BJ (cell line): ENCODE measurements around the gene CD2. TPM values are rescaled to one million over a fixed set of nuclear protein-coding genes. Genes with fewer than 3 reads are reported as not detected.
"Not testable (repeated sequence)": the region's sequence is repeated elsewhere in the genome, so short reads cannot be mapped to it uniquely, and the experiment has no call there.

Experiments used
- CTCF ChIA-PET: fragments of 350-600 bp; formaldehyde crosslinking; extraction: SDS; loops from one replicate; lab custom pipeline; 2021; ENCODE audit warnings: antibody characterized with exemption, inconsistent platforms; lab: Yijun Ruan, JAX
- POLR2A ChIA-PET: fragments of 300-600 bp; sonication (Branson Sonifier 250); formaldehyde crosslinking; extraction: SDS; loops from one replicate; lab custom pipeline; 2021; ENCODE audit warnings: antibody characterized with exemption; lab: Charles Lee
- DNase-seq: peaks from one replicate; pipeline ENCODE4 v3.0.0-alpha.2; 2011; ENCODE audit warnings: low read depth
- H3K27me3 ChIP-seq: 2 replicates; pipeline ENCODE4 v1.6.0; 2011; ENCODE audit warnings: low read length; ENCODE audit not compliant: control insufficient read depth, insufficient read depth
- H3K36me3 ChIP-seq: 2 replicates; pipeline ENCODE4 v1.5.1; 2011; ENCODE audit warnings: low read length; ENCODE audit not compliant: control insufficient read depth, insufficient read depth
- H3K4me3 ChIP-seq: 2 replicates; pipeline ENCODE4 v1.5.1; 2011; ENCODE audit warnings: low read depth, mild to moderate bottlenecking, control low read depth, low read length
- CTCF ChIP-seq: IDR thresholded peaks from 2 replicates; pipeline ENCODE4 v1.5.1; 2011; ENCODE audit warnings: low read depth, mild to moderate bottlenecking, control low read depth, inconsistent platforms, low read length, moderate library complexity; ENCODE audit not compliant: insufficient read depth
- polyA plus RNA-seq: library from polyadenylated mRNA; depleted of rRNA; stranded (reverse); fragments of >200 nt; gene quantifications from 2 replicates; pipeline ENCODE4 v1.2.3, GENCODE V29; 2011

CD2 gene
- polyA plus RNA-seq, 1 experiment = not detected

DNA sequence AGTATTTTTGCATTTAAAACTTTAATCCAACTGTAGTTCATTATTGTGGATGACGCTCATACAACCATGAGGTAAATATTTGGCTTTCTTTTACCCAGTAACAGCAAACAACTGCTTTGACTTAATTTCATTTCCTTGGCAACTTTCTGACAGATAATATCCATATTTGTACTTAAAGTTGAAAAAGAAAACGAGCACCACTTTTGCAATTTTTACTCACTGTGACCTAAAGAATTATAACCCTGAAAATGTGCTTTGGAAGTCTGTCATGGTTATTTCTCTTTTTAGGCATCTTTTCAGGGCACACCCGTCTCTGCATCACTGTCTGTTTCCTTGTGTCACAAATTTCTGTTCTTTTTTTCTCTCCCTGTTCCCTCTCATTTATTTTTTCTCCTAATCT is 918 bp upstream of the CD2 start:
- H3K4me3 ChIP-seq = no peak overlapping the region
- no peak for DNase-seq
- no peaks in the 10 kb centered on the region for H3K27me3 ChIP-seq
- H3K36me3 ChIP-seq = no peaks in the 10 kb centered on the region
- TF ChIP-seq CTCF = no peak
- ChIA-PET POLR2A (no interaction called here), CTCF (no interaction called here)

DNA sequence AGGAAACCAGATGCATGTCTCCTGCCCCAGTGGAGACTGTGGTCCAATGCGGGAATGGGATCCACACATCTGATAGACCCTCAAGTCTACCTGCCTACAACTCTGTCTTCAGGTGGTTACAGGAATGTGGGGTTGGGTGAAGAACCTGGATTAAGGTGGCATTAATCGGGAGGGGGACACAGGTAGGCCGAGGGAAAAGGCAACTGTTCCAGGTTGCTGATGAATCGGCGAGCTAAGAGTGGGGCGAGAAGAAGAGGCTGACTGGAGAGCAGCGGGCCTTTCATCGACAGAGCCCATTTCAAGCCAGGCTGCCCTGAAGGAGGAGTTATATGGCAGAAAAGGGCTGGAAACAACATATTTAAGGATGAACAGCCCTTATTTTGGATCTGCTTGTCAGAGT is 836 bp downstream of the CD2 start:
- no peaks in the 10 kb centered on the region for H3K27me3 ChIP-seq
- no peak for TF ChIP-seq CTCF
- ChIA-PET CTCF (interaction anchor here (1.5 kb wide), 1 partner anchor 9 kb away, joined by 3 read pairs; no protein-coding TSS in a partner anchor), POLR2A (no interaction called here)
- H3K36me3 ChIP-seq = no peaks in the 10 kb centered on the region
- DNase-seq = no peak
- no peak overlapping the region for H3K4me3 ChIP-seq

DNA sequence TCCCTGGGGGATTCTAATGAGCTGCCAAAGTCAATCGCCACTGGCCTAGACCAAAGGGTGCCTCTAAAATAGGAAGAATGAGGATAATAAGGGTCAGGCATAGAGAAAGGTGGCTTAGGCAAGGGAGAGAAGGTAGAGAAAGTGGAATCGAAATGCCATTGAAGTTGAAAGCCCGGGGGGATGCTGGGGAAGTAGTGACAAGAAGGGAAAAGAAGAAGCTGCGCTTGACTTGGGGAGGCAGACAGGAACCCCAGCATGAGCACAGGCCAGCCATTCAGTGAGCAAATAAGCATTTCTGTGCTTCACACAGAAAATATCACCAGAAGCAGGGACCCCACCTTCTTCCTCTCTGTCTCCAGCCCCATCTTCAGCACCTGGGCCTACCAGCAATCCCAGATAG is 1.5 kb downstream of the CD2 start:
- no peak for DNase-seq
- Histone ChIP-seq H3K36me3 (no peaks in the 10 kb centered on the region), H3K27me3 (no peaks in the 10 kb centered on the region), H3K4me3 (no peak overlapping the region)
- no peak for TF ChIP-seq CTCF
- POLR2A ChIA-PET = no interaction called here
- CTCF ChIA-PET = interaction anchor here (1.0 kb wide), 1 partner anchor 529 kb away, joined by 3 read pairs; no protein-coding TSS in a partner anchor

DNA sequence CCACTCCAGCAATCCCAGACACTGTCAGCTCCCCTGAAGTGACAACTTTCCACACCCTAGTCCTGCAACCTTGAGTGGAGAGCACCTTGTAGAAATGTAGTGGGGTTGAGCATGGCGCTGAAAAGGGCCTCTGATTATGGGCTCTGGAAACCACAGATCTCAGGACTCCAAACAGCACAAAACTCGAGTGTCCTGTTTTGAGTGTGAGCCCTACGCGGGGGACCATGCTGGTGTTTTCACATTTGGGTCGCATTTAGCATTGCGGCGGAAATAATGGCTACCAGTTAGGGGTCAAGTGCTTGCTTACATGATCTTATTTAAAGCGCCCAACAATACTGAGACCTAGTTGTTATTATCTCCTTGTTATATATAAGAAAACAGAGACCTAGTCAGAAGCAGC is 1.9 kb downstream of the CD2 start:
- H3K36me3 ChIP-seq, DNase-seq, POLR2A ChIA-PET, H3K4me3 ChIP-seq, H3K27me3 ChIP-seq: not testable (repeated sequence)
- CTCF ChIA-PET = interaction anchor here (1.0 kb wide), 1 partner anchor 529 kb away, joined by 3 read pairs; no protein-coding TSS in a partner anchor

GRCh38 chr1:116758456-116758815 is 4.2 kb downstream of the CD2 start:
- CTCF ChIA-PET, POLR2A ChIA-PET: not testable (repeated sequence)

DNA sequence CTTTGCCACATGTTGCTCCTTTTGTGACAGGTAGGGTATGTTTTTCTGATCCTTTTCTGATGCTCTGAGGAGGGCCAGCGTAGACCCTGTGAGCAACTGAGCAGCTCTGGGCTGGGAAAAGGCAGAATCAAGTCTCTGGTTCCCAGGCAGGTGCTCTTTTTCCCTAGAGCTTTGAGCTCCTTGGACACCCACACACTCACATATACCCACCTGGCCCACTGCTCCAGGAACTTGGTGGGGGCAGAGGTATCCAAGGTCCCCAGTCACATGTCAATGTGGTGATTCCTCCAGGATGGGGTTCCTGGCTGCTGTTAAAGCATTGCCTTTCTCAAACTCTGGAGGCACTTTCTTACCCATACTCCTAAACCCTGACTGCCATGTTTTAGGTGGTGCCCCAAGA is 5.4 kb downstream of the CD2 start:
- ChIA-PET CTCF (no interaction called here), POLR2A (no interaction called here)
- TF ChIP-seq CTCF = no peak
- Histone ChIP-seq H3K4me3 (no peak overlapping the region), H3K27me3 (no peaks in the 10 kb centered on the region), H3K36me3 (no peaks in the 10 kb centered on the region)
- DNase-seq = no peak

More at GRCh38 chr1:116758456-116758815, 4.2 kb downstream of the CD2 start:
- not testable (repeated sequence) for H3K27me3 ChIP-seq, H3K36me3 ChIP-seq, DNase-seq, H3K4me3 ChIP-seq
